GM19395 (cell line): ENCODE measurements around the gene PSMD9.
A peak's percentile ranks its signal among the peaks of the same experiment; 100 is the strongest.
"Not testable (repeated sequence)": the region's sequence is repeated elsewhere in the genome, so short reads cannot be mapped to it uniquely, and the experiment has no call there.

Experiments used
- ATAC-seq: cut with Tn5 transposase; IDR thresholded peaks from one replicate; pipeline ENCODE4 v1.9.1; 2021; ENCODE audit warnings: mild to moderate bottlenecking, moderate library complexity; ENCODE audit not compliant: unreplicated experiment

Gene PSMD9

DNA sequence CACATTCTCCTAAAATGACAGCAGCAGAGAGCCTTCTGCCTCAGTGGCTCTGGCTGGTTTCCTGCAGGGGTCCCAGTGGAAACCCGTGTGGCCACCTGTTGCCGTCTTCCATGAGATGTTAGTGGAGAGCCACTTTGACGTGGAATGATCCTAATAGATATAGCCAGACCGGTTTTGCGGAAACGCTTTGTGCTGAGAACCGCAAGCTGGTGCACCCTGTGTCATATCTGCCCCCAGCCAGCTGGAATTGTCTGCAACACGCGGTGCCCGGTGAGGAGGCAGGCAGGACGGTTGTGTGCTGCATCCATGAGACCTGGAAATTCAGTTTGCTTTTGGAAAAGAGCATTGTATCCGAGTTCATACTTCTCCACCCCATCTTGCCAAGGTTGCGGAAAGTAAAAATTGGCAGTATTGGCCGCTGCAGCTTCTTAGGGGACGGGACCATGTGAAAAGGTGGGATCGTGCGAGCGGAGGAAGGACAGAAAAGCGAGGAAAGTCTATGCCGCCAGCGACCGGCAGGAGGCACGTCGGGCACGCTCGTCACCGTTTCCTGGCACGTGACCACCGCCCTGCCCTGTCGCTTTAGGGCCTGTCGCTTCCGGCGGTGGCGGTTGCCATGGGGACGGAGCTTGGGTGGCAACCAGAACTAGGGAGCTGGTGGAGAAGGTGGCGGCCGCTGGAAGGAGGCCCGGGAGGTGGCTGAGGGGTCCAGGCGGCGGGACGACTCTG lies 29.5 kb downstream of the PSMD9 start, which contains the start of gene CFAP251:
CFAP251 (plus strand) TSS at position 643 of the 729 bp plus-strand sequence. CDS start 2,714 bp downstream, outside the sequence.
- ATAC-seq = peak; percentile 90

DNA sequence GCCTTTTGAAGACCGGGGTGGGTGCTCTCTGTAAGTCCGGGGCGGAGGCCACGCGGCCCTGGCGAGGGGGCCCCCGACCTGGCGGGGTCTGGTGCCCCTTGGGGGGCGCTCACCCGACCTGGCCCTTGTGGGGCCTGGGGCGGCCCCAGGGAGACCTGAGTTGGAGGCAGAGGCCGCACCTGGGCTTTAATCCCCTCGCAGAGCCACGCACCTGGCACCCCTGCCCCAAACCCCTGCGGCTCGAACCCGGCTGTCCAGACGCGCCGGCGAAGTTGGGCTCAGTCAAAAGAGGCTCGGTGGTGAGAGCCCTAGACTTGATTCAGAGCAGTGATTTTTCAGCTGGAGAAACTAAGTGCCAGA lies 30.1 kb downstream of the PSMD9 start:
- peak; percentile 54 for ATAC-seq

DNA sequence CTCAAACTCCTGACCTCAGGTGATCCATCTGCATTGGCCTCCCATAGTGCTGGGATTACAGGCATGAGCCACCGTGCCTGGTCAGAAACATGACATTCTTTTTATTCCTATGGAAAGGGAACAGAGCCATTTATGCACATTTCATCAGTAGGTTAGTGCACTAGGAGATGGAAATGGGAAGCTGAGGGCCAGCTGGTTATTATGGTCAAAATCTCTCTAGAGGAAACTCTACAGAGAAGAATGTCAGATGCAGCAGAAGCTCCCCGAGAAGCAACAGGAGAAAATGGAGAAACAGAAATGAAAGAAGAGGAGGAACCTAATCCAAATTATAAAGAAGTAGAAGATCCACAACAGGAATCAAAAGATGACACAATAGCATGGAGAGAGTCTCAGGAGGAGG lies 32.5 kb downstream of the PSMD9 start:
- no peak for ATAC-seq

DNA sequence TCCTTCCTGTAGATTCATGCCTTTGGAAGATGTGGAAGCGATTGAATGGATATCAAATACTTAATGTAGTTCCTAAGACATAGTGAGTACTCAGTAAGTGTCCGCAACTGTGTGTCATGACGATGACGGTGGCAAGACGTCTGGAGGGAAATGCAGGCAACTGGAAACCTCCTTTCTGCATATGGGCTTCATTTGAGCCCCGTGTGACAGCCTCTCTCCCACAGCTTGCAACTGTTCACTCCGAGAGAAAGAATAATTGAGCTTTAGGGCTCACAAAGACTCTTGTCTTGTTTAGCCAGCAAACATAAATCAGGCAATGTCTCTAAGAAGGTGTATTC lies 36.7 kb downstream of the PSMD9 start:
- ATAC-seq = no peak

DNA sequence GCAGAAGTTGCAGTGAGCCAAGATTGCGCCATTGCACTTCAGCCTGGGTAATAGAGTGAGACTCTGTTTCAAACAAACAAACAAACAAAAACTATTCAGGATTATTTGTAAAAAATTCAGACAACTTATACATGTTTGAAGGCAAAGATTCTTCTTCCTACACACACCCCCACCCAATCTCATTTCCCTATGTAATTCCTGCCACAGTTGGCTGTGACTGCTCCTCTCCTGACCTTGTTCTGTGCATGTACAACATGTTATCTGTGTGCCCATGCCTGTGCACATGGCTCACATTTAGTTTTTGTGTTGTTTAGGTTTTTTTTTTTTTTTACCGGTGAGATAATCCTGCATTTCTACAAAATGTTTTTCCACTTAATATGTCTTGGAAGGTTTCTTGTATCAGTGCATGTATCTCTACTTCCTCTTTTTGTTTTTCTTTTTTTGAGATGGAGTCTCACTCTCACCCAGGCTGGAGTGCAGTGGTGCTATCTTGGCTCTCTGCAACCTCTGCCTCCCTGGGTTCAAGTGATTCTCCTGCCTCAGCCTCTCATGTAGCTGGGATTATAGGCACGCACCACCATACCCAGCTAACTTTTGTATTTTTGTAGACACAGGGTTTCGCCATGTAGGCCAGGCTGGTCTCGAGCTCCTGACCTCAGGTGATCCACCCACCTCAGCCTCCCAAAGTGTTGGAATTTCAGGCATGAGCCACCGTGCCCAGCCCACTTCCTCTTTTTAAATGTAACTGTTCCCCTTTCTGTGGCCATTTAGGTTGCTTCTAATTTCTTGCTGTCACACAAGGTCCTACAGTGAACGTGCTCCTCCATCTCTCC lies 38.5 kb downstream of the PSMD9 start:
- no peak for ATAC-seq

DNA sequence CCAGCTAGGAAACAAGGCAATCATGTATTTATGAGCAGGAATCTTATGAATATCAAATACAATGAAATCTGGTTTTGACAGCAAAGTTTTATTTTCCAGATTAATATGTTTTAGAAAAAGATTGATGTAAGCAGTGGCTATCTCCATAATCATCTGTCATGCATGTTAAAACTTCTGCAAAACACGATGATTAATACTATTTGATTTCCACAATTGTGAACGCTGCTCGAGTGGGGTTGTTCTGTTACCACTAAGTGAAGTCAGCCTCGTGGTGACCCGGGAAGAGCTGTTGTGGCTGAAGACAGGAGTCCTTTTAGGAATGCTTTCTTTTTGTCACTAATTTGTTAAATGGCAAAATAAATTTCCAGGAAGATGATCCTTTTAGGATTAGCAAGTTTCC lies 39.2 kb downstream of the PSMD9 start:
- no peak for ATAC-seq

DNA sequence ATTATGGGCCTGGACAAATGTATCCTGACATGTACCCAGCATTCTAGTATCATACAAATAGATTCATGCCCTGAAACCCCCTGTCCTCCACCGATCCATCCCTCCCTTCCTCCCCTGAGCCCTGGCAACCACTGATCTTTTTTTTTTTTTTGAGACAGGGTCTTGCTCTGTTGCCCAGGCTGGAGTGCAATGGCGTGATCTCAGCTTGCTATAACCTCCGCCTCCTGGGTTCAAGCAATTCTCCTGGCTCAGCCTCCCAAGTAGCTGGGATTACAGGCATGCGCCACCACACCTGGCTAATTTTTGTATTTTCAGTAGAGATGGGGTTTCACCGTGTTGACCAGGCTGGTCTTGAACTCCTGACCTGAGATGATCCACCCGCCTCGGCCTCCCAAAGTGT lies 41.0 kb downstream of the PSMD9 start:
- ATAC-seq = not testable (repeated sequence)

DNA sequence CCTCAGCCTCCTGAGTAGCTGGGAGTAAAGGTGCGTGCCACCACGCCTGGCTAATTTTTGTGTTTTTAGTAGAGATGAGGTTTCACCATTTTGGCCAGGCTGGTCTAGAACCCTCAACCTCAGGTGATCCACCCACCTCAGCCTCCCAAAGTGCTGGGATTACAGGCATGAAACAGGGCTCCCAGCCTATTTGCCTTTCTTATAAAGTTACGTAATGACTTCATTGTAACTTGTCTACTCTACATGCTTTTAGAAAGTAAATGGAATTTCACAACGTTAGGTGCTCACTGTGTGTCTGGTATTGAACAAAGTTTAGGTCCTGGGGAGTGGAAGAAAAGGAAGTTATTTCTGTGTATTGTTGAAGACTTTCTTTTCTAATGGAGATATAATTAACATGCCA lies 42.3 kb downstream of the PSMD9 start:
- ATAC-seq = no peak

DNA sequence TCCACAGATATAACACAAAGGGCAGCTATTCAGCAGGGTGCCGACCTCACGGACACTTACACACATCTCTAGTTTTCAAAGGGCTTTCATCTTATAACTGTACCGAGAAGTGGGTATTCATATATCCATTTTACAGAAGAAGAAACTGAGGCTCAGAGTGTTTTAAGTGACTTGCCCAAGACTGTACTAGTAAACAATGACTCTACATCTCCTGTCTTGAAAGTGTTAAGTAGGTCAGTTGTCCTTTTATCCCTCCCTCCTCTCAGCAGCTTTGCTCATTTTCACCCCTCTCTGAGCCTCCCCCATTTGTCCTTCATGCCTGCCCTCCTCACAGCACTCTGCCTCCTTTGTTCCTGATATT lies 43.6 kb downstream of the PSMD9 start:
- no peak for ATAC-seq

DNA sequence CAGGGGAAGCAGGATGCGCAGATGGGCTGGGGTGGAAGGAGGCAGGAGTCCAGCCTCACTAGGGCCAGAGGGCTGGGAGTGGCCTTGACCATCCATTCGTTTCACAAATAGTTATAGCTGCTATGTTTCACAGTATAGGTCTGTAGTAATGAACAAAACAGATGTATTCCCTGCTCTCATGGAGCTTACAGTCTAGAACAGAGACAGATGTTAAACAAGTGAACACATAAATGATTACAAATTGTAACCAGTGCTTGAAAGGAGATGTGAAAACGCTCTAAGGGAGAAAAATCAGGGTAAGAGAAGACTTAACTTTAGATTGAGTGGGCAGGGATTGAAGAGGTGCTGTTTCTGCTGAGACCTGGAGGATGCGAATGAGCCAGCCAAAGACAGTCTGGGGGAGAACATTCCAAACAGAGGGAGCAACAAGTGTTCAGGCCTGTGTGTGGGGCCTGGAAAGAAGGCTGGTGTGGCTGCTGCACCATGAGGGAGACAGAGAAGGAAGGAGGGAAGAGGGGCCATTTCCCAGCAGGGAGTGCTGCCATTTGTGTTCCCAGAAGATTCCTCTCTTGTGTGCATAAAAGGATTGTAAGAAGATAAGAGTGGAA lies 44.4 kb downstream of the PSMD9 start:
- no peak for ATAC-seq

DNA sequence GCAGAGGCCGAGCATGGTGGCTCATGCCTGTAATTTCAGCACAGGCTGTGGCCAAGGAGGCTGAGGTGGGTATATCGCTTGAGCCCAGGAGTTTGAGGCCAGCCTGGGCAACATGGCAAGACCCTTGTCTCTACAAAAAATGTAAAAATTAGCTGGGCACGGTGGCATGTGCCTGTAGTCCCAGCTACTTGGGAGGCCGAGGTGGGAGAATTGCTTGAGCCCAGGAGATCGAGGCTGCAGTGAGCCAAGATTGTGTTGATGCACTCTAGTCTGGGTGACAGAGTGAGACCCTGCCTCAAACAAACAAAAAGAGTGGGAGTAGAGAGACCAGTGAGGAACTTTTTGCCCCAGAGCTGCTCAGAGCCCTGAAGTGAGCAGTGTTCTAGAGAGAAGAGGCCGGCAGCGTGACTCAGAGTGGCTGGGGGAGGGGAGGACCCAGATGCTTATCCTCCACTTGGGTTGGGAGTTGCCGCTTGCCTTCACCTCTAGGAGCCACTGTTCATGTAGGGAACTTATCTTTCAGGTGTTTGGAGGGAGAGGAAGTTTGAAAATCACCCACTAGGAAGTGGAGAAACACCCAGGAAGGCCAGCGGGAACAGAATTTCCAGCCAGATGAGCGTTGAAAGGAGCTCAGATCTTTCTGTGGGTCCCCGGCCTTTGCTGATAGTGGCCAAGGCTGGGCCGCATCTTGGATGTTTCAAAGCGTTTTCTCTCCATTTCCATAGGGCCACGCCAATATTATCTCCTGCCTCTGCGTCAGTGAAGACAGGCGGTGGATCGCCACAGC lies 45.1 kb downstream of the PSMD9 start:
- ATAC-seq = no peak

DNA sequence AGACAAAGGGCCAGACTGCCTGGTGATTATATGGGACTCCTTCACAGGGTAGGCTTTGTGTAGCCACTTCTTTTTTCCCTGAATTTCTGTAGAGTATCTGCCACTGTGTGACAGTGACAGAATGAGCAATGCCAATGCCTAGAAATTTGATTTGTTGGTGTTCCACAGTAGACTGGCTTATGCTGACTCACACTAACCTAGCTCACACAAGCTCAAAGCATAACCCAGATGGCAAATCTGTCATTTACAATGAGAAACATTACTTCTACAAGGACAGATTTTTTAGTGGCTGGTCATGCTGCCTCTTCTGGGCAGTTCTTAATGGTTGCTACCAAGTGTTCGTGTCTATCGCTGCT lies 45.7 kb downstream of the PSMD9 start:
- ATAC-seq = no peak

DNA sequence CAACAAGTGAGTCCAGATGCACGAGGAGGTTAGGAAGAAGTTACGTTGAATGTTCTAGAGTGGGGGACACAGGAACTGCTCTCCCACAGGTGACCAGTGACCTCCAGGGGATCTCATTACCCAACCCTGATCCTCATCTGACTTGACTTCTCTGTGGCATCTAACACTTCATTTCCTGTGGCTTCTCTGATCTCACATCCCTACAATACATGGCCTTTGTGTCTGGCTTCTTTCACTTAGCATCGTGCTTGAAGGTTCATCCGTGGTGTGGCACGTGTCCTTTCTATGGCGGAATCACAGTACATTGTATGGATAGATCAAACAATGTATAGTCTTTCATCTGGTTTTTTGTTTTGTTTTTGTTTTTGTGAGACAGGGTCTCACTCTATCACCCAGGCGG lies 49.1 kb downstream of the PSMD9 start:
- no peak for ATAC-seq

DNA sequence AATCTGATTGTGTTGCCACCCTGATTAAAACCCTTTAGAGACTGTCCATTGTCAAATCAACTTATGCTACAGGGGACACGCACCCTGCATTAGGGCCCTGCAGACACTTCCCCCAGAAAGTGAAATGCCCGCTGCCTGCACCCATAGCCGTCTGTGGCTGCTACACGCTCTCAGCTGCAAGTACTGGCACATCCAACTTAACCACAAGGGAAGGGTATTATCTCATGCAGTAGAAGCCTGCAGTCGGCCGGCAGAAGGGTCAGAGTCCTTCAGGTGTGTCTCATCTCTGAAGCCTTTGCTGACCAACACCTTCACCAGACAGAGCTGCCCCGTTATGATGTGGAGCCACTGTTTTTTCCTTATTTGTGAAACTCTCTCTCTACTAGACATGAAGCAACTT lies 50.6 kb downstream of the PSMD9 start:
- no peak for ATAC-seq

DNA sequence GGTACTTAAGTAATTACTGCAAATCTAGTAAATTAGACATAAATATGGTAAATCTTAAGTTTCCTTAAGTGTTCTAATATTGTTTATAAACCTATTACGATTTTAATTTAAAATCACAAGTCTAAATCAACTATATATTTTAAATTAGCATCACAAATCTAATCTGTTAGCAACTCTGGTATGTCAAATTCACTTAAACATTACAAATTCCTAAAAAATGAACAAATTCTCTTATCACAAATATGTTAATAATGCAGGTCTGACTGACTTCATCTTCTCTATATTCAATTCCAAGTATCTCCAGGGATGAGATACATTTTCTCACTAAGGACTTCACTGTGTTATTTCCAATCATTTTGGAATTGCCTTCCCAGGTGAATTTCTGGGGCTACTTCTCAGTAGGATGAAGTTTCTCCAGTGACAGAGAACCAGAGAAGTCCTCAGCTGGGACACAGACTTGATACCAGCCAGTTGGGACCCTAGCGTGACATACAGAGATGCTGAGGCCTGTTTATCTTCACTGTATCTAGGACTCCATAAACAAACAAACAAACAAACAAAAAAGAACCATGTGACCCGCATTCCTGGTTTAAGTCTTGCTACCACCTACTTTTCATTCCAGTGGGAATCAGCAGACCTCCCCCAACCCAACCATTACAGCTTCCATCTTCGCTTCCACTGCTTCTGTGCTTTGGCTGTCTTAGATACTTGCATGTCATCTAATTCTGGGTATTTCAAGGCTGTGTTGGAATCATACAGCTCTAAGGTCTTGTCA lies 51.6 kb downstream of the PSMD9 start:
- no peak for ATAC-seq

DNA sequence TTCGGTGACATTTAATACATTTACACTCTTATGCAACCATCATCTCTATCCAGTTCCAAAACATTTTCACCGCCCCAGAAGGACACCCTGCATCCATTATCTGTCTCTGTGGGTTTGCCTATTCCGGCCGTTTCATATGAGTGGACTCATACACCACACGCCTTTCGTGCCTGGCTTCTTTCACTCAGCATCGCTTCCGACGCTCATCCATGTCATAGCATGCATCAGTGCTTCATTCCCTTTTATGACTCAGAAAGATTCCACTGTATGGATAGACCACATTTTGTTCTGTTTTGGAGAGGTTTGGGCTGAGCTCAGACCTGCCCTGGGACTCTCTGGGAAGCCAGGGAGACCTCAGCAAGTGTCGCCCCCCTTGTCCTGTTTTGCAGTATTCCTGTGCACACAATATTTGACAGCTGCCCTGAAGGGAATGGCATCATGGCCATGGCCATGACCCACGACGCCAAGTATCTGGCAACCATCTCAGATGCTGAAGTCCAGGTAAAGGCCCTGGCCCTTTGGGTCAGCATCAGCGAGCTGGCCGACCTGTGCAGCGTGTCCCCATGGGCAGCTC lies 53.6 kb downstream of the PSMD9 start:
- no peak for ATAC-seq

DNA sequence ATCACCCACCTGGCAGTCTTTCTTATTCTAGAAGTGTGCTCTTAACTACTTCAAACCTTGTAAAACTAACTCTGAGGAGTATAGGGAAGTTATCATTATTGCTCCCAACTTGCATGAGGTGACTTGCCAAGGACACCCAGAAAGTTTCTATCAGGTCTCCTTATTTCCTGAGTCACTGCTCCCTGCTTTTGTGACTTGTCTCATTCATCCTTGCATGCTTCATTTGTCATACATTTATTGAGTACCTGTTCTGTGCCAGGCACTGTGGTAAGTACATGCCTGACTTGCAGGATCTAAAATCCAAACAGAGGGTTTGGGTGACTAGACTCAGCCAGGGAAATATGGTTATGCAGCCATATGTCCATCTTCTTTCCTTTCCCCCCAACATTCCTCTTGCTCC lies 55.3 kb downstream of the PSMD9 start:
- no peak for ATAC-seq

DNA sequence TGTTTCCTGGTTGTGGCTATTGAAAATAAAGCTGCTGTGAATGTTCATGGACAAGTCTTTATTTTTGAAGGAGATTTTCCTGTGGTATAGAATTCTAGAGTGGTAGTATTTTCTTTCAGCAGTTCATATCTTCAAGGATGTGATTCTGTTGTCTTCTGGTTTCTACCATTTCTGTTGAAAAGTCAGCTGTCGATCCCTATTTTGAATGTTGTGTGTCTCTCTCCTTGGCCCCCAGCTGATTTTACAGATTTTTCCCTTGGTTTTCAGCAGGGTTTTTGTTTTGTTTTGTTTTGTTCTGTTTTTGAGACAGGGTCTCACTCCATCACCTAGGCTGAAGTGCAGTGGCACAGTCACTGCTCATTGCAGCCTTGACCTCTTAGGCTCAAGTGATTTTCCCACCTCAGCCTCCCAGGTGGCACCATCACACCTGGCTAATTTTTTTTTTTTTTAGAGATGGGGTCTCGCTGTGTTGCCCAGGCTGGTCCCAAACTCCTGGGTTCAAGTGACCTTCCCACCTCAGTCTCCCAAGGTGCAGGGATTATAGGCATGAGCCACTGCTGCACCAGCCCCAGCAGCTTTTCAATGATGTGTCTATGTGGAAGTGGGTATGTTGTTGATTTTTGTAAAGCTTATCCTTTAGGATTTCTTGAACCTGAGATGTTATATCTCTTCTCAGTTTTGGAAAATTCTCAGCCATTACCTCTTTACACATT lies 57.9 kb downstream of the PSMD9 start:
- no peak for ATAC-seq

DNA sequence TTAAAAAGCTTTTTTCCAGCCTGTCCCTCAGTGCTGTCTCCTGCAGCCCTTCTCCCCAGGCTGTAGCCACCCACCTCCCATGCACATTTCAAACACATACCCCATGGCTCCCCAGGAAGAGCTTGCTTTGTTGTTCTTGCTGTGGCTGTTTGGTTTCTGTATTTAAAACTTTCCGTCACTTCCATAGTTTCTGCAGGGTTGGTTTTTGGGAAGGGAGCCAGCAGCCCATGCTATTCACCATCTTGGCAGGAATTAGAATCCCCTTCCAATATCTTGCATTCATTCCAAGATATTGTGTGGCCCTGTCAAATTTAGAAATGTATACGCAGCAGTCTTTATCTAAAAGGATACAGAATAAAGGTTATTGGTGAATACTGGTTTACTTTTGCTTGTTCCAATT lies 59.4 kb downstream of the PSMD9 start:
- no peak for ATAC-seq
